WTC11 (cell line): ENCODE measurements around the gene WHAMM.
"Not testable (repeated sequence)": the region's sequence is repeated elsewhere in the genome, so short reads cannot be mapped to it uniquely, and the experiment has no call there.

ENCODE experiments used
- ATF1 ChIP-seq: sonication (generic); formaldehyde crosslinking; IDR thresholded peaks from 2 replicates; pipeline ENCODE4 v1.8.1; 2023; ENCODE audit warnings: mild to moderate bottlenecking, moderate library complexity, missing genetic modification reagents
- CTCF ChIP-seq: fragments of 200-600 bp; IDR thresholded peaks from 2 replicates; pipeline ENCODE4 v1.8.0; 2022; ENCODE audit warnings: antibody characterized with exemption
- MLX ChIP-seq: sonication (generic); formaldehyde crosslinking; IDR thresholded peaks from 2 replicates; pipeline ENCODE4 v1.8.1; 2023; ENCODE audit warnings: mild to moderate bottlenecking, missing genetic modification reagents, moderate library complexity
- TP53 ChIP-seq: sonication (generic); formaldehyde crosslinking; IDR thresholded peaks from 2 replicates; pipeline ENCODE4 v1.8.1; 2023; ENCODE audit warnings: mild to moderate bottlenecking, missing genetic modification reagents

- not testable (repeated sequence) for TF ChIP-seq MLX (CRISPR knock-in tag); TP53 (CRISPR knock-in tag); CTCF; ATF1 (CRISPR knock-in tag)
Measured at GRCh38 chr15:82865581-82865980, 56.2 kb downstream of the WHAMM start.
